Osteocyte (in vitro differentiated cells): ENCODE results near the gene IL1R2. TPM values are rescaled to one million over a fixed set of nuclear protein-coding genes. Genes with fewer than 3 reads are reported as not detected.

Experiments
- DNase-seq: peaks from one replicate; pipeline ENCODE4 v3.0.0; 2021; ENCODE audit warnings: mixed read lengths; ENCODE audit not compliant: unreplicated experiment; ENCODE audit errors: extremely low spot score
- H3K27ac Mint-ChIP-seq: one replicate; pipeline ENCODE4 v1.8.0; 2021; ENCODE audit warnings: mild to moderate bottlenecking, mixed read lengths; ENCODE audit not compliant: unreplicated experiment
- H3K27me3 Mint-ChIP-seq: one replicate; pipeline ENCODE4 v1.8.0; 2021; ENCODE audit warnings: mixed read lengths; ENCODE audit not compliant: unreplicated experiment
- H3K36me3 Mint-ChIP-seq: one replicate; pipeline ENCODE4 v1.8.0; 2021; ENCODE audit warnings: mixed read lengths; ENCODE audit not compliant: unreplicated experiment
- H3K4me1 Mint-ChIP-seq: one replicate; pipeline ENCODE4 v1.8.0; 2021; ENCODE audit warnings: mixed read lengths; ENCODE audit not compliant: unreplicated experiment
- H3K4me3 Mint-ChIP-seq: one replicate; pipeline ENCODE4 v1.8.0; 2021; ENCODE audit warnings: mild to moderate bottlenecking, moderate library complexity, mixed read lengths; ENCODE audit not compliant: unreplicated experiment
- H3K9me3 Mint-ChIP-seq: one replicate; pipeline ENCODE4 v1.8.0; 2021; ENCODE audit warnings: mixed read lengths; ENCODE audit not compliant: unreplicated experiment
- CTCF ChIP-seq: fragments of 200-600 bp; sonication (generic); IDR thresholded peaks from 2 replicates; pipeline ENCODE4 v1.5.0; 2021; ENCODE audit warnings: antibody characterized with exemption, mild to moderate bottlenecking, moderate library complexity
- total RNA-seq: library from RNA; stranded (reverse); gene quantifications from 2 replicates; pipeline ENCODE4 v1.2.1, GENCODE V29; 2021

The IL1R2 gene
- total RNA-seq, 1 donor from 2014 or later, result not detected

DNA sequence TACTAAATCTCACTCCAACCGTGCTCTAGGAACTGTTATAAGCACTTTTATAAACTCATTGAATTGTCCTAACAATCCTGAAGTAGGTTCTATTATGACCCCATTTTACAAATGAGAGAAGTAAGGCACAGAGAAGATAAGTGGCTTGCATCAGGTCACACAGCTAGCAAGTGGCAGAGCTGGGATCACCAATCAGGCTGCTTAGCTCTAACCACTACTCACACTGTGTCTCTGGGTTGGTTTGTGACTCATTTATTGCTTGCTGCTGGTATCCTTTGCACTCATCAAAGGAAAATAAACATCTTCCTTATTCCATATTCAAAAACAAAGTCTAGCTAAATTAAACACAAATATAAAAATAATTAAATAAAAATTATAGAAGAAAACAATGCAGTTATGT, 42.5 kb upstream of the IL1R2 start:
- Mint-ChIP-seq H3K4me3 (no peak overlapping the region), H3K9me3 (peaks cover 7% of the 10 kb centered on the region), H3K36me3 (no peaks in the 10 kb centered on the region), H3K27ac (no peak overlapping the region), H3K4me1 (no peaks in the 10 kb centered on the region), H3K27me3 (peaks cover 7% of the 10 kb centered on the region)
- DNase-seq, result no peak
- no peak for TF ChIP-seq CTCF

GRCh38 chr2:101951296-101951695, 40.5 kb upstream of the IL1R2 start:
- no peaks in the 10 kb centered on the region for H3K36me3 Mint-ChIP-seq
- DNase-seq, result no peak
- H3K27ac Mint-ChIP-seq, result no peak overlapping the region
- no peak for TF ChIP-seq CTCF
- H3K4me3 Mint-ChIP-seq, result no peak overlapping the region
- no peaks in the 10 kb centered on the region for H3K27me3 Mint-ChIP-seq
- H3K9me3 Mint-ChIP-seq, result peaks cover 7% of the 10 kb centered on the region
- H3K4me1 Mint-ChIP-seq, result no peaks in the 10 kb centered on the region

- no peaks in the 10 kb centered on the region for H3K36me3 Mint-ChIP-seq
- H3K27ac Mint-ChIP-seq, result no peak overlapping the region
- H3K4me1 Mint-ChIP-seq, result no peaks in the 10 kb centered on the region
- no peak overlapping the region for H3K4me3 Mint-ChIP-seq
- no peaks in the 10 kb centered on the region for H3K27me3 Mint-ChIP-seq
- no peak for DNase-seq
- no peak for TF ChIP-seq CTCF
- peaks cover 7% of the 10 kb centered on the region for H3K9me3 Mint-ChIP-seq
These were observed 39.2 kb upstream of the IL1R2 start for GRCh38 chr2:101952551-101952950.

DNA sequence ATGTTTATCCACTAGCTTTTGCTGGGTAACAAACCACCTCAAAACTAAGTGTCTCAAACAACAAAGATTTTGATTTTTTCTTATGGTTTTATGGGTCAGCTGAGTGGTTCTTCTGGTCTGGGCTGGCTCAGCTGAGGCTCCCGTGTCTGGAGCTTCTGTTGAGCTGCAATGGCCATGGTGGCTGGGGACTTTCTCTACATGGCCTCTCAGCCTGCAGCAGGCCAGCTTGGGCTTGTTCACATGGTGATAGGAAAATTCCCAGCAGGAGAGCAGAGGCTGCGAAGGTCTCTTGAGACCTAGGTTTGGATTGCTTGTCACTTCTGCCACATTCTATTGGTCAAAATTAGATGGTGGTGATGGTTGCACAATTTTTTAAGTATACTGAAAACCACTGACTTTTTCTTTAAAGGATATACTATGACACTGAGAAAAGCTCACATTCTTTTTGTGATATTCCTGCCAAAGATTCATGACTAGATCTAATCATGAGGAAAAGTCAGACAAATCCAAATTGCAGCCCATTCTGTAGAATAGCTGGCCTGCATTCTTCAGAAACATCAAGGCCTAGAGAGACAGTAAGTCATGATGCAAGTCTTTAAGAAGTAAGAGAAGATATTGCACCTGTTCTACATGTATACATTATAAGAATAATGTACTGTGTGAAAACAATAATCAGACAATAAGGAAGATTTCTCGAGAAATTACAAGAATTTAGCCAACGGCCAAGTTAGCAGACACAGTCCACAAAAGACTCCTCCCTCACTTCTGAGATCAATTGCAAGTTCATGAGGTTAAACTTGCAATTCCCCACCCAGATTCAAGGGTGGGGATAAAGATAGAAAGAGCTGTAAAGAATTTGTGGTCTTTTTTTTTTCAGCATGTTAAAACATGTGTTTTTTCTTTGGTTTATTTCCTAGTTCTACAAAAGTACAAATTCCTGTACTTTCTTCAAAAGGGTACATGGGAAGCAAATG, 35.0 kb upstream of the IL1R2 start:
- H3K36me3 Mint-ChIP-seq, result no peaks in the 10 kb centered on the region
- TF ChIP-seq CTCF, result no peak
- peaks cover 10% of the 10 kb centered on the region for H3K4me1 Mint-ChIP-seq
- peaks cover 2% of the 10 kb centered on the region for H3K27me3 Mint-ChIP-seq
- H3K9me3 Mint-ChIP-seq, result no peaks in the 10 kb centered on the region
- no peak overlapping the region for H3K4me3 Mint-ChIP-seq
- DNase-seq, result peak; percentile 53
- no peak overlapping the region for H3K27ac Mint-ChIP-seq

DNA sequence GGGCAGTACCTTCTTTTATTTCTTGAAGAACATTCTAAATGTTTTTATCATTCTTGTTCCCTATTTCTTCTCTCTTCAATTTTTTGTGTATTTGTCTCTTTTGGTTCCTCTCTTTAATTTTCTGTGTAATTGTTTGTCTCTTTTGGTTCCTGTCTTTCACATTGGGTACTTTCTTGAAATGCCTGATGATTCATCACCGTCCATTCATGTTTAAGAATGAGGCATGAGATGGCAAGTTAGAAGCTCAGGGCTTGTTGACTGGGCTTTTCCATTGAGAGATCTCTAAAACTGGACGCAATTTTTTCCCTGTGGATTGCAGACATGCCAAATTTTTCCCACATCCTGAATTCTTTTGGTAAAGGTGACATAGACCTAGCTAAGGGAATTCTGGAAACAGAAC, 33.7 kb upstream of the IL1R2 start:
- DNase-seq, result no peak
- no peak for TF ChIP-seq CTCF
- Mint-ChIP-seq H3K4me3 (no peak overlapping the region), H3K36me3 (no peaks in the 10 kb centered on the region), H3K27me3 (peaks cover 2% of the 10 kb centered on the region), H3K9me3 (no peaks in the 10 kb centered on the region), H3K4me1 (peaks cover 11% of the 10 kb centered on the region), H3K27ac (no peak overlapping the region)
